ENCODE data around the gene IRAK3. TPM values are rescaled to one million over a fixed set of nuclear protein-coding genes. Genes with fewer than 3 reads are reported as not detected.

IRAK3 gene
- total RNA-seq, 1 donor from 2014 or later: 5.0 TPM

DNA sequence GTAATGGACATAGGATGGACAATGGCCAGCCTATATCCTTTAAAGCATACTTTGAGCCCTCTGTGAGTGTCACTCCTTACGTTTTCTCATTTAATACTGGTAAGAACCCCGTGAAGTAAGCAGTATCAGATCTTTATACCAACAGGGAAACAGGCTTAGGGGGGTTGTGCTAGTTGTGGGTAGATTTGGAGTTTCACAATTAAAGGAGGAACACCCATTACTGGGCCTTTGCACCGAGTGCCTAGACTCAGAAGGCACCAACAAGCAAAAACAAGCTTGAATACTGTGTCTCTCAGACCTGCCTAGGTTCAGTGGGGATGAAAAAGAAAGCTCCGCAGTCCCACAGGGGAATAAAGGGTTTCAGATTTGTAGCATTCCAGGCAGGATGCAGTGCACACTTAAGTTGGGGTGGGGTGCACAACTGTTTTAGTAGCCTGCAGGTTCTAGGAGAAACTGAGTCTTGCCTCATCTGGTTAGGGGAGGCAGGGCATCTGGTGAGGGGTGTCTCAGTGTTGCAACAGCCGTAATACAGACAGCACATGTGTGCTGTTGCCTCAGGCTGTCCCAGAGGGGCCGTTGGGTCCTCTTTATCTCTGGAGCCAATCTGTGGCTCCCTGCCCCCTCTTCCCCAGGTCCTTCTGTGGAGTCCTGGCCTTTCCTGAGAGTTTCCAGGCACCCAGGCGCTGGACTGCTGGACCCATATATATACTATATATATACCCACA is 51.2 kb downstream of the IRAK3 start:
- intact Hi-C loops (cut with DNase I): no loop called here
- ATAC-seq: no peak
- no peak for DNase-seq (ENCODE audit: missing footprints)

DNA sequence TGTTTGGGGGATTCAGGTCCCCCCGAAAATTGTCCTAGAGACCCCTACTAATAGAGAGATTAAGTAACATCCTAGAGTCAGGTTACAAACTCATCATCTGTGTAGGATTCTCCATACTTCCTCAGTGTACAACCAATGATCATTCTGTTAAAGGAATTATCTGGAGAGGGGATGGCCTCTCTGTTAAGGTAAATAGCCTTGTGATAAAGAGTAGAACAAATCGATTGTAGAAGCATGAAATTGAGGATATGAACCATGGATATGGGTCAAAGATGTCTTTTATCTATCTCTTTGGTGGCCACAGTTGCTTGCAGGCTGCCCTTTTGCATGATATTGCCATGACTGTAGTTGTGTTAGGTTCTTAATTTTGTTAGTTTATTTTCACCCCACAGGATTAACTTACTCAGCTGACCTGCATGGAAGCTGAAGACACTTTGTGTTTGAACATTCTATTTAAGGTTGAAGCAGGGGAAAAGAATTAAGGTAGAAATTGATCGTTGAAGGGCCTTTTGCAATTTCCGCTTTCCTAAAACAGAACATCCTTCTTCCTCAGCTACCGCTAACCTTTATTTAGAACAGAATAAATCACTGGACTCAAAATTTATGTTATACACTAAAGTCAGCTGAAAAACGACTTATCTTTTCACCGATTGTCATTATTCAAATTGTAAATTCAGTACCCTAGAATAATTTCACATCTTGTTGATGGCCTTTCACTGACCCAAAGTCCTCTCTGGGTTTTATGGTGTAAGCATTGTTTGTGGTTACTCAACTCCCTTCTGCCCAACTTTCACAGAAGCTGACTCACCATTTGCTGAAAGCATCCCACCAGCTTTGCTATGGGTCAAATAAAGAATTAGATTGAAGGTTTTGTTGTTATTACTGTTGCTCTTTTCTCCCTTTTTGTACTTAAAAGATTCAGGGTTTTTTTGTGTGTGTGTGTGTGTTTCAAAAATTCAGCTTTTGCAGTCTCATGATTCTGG is 52.3 kb downstream of the IRAK3 start:
- intact Hi-C loops (cut with DNase I): no loop called here
- DNase-seq (ENCODE audit: missing footprints) (no peak), ATAC-seq (no peak)

- DNase-seq (ENCODE audit: missing footprints): no peak
- intact Hi-C loops (cut with DNase I): no loop called here
- ATAC-seq: no peak
These were observed 53.3 kb downstream of the IRAK3 start for GRCh38 chr12:66242311-66242710.

DNA sequence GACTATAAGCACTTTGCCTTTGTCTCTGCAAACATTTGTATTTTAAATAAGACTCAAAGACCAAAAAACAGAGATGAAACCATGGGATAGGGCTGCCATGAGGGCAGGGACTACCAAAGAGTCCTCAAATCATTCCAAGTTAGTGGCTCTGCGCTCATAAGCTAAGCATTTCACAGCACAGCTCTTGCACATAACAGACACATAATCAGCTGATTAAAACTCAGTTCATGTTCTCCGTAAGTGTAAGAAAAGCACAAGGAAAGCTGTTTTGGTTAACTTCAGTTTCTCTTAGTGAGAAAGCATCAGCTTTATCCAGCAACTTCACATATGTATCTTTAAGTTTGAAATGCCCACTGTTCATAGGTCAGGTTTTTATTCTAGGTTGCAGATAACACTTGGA is 54.9 kb downstream of the IRAK3 start:
- DNase-seq (ENCODE audit: missing footprints) (no peak), ATAC-seq (no peak)
- intact Hi-C loops (cut with DNase I): no loop called here

DNA sequence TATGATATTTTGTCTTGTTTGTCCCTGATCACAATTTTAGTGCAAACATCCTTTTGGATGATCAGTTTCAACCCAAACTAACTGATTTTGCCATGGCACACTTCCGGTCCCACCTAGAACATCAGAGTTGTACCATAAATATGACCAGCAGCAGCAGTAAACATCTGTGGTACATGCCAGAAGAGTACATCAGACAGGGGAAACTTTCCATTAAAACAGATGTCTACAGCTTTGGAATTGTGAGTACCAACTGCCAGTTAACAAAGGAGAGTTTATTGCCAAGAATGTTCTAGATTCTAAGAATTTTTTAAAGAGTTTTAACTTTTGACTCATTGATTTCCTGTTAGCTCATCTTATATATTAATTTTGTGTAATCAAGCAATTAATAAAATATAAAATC is 55.4 kb downstream of the IRAK3 start:
- intact Hi-C loops (cut with DNase I): no loop called here
- DNase-seq (ENCODE audit: missing footprints) (no peak), ATAC-seq (no peak)

- intact Hi-C loops (cut with DNase I): no loop called here
- DNase-seq (ENCODE audit: missing footprints) (no peak), ATAC-seq (no peak)
These were observed 58.7 kb downstream of the IRAK3 start for GRCh38 chr12:66247741-66248140.

DNA sequence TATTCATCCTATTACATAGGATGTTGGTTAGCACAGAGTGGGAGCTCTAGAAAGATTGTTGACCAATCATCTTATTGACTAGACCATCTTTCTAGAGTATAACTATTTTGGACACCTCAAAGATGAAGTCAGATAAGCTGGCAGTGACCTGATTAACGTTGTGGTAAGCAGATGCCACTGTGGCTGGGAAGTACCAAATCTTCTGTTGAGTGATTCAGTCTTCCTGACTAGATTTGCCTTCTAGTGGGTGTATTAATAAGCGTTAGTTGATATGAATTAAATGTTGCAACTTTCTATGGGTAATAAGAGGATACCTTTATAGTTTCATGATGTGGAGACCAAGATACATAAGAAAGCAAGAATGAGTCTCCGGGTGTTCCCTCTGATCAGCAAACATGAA is 62.0 kb downstream of the IRAK3 start:
- no peak for ATAC-seq
- intact Hi-C loops (cut with DNase I): no loop called here
- no peak for DNase-seq (ENCODE audit: missing footprints)

DNA sequence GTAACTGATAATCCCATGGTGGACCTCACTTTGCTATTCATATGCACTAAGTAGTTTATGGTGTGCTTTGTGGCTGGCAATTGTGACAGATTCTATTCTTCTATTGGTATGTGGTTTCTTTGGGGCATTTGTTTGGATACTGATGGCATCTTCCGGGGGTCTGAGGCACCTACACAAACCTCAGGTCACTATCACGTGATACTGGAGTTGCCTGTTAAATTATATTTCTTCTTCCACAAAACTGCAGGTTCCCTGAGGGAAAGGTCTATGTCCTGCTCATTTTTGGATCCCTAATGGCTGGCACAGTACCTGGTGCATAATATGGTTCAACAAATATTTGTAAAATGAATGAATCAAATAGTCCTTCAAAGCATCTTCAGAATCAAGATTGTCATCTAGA is 63.8 kb downstream of the IRAK3 start:
- no peak for ATAC-seq
- no peak for DNase-seq (ENCODE audit: missing footprints)
- intact Hi-C loops (cut with DNase I): no loop called here

GRCh38 chr12:66255737-66256136 is 66.7 kb downstream of the IRAK3 start:
- ATAC-seq: no peak
- DNase-seq (ENCODE audit: missing footprints): no peak
- intact Hi-C loops (cut with DNase I): no loop called here

- ATAC-seq (no peak), DNase-seq (ENCODE audit: missing footprints) (no peak)
- intact Hi-C loops (cut with DNase I): no loop called here
These were observed 69.0 kb downstream of the IRAK3 start for GRCh38 chr12:66258011-66258410.

GRCh38 chr12:66262737-66263136 is 73.7 kb downstream of the IRAK3 start:
- ATAC-seq (no peak), DNase-seq (ENCODE audit: missing footprints) (no peak)
- intact Hi-C loops (cut with DNase I): loop anchor here (10.0 kb wide), 1 partner anchor 432 kb away; no protein-coding TSS in a partner anchor

DNA sequence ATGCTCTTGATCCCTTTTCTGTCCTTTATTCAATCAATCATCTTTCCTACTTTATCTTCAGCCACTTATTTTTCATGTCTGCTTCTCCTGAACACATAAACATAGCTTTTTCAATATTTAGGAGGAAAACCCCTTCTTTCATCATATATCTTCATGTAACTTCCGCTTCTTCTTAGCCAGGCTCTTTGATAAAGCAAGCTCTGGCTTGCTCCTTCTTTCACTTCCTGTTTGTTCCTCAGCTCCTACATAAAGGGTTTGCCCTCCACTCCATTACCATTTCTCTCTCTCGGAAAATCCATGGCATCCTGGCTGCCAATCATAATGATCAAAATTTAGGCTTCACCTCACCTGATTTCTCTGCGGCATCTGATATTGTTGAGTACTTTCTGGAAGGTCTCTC is 79.5 kb downstream of the IRAK3 start:
- DNase-seq (ENCODE audit: missing footprints) (no peak), ATAC-seq (no peak)
- intact Hi-C loops (cut with DNase I): loop anchor here (5.0 to 10.0 kb wide), 2 partner anchors 139 to 426 kb away; no protein-coding TSS in a partner anchor

- peak; percentile 34 for ATAC-seq
These were observed 80.1 kb downstream of the IRAK3 start for GRCh38 chr12:66269142-66269541.

DNA sequence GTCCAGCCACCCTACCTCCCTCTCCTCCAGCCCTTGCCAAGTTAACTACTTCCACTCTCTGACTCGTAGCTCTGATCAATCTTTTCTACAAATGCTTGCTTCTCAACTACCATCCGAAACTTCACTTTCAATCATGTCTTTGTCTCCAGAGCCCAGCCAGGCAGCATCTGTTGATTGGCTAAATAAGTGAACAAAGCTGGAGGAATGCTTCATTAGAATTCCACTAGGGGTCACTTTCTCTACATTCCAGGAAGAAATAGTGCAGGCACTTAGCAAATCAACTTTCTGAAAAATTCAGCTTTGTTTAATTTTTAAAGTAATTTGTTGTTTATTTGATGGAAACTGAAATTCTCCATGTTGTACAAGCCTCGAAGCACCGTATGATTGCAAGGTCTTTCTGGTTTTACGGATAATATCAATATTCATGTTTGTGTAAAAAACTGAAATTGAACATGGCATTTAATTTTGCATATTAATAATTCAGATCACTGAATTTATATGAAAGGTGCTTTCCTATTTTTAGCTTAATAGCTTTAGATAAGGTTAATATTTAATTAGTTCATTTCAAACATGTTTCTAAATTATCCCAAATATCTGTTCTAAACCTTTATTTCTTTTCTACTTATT is 80.9 kb downstream of the IRAK3 start:
- ATAC-seq (no peak), DNase-seq (ENCODE audit: missing footprints) (no peak)
- intact Hi-C loops (cut with DNase I): loop anchor here (5.0 to 10.0 kb wide), 2 partner anchors 137 to 425 kb away; no protein-coding TSS in a partner anchor

More at GRCh38 chr12:66269142-66269541, 80.1 kb downstream of the IRAK3 start:
- intact Hi-C loops (cut with DNase I): loop anchor here (5.0 to 10.0 kb wide), 2 partner anchors 138 to 426 kb away; no protein-coding TSS in a partner anchor
- no peak for DNase-seq (ENCODE audit: missing footprints)

DNA sequence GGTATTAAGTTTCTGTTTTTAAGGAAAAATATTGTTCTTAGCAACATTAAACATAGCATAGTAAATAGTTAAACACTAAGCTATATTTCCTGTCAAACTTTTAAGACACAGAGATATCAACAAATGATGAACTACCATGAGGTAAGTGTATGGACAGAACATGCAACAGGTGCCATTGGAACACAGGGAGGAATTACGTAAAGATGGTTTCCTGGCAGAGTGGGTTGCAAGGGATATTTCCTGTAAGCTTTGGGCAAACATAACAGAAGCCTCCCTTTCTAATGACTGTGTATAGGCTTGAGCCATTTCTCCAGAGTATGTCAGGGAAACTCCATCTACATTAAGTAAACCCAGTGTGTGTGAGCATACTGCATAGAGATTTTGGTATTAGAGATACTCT is 81.6 kb downstream of the IRAK3 start:
- intact Hi-C loops (cut with DNase I): no loop called here
- DNase-seq (ENCODE audit: missing footprints): no peak
- no peak for ATAC-seq

GRCh38 chr12:66272650-66273049 is 83.6 kb downstream of the IRAK3 start:
- intact Hi-C loops (cut with DNase I): no loop called here
- ATAC-seq (no peak), DNase-seq (ENCODE audit: missing footprints) (no peak)

- ATAC-seq (no peak), DNase-seq (ENCODE audit: missing footprints) (no peak)
- intact Hi-C loops (cut with DNase I): no loop called here
These were observed 84.1 kb downstream of the IRAK3 start for GRCh38 chr12:66273147-66273546.

- intact Hi-C loops (cut with DNase I): no loop called here
- ATAC-seq (no peak), DNase-seq (ENCODE audit: missing footprints) (no peak)
These were observed 86.0 kb downstream of the IRAK3 start for GRCh38 chr12:66275040-66275439.

GRCh38 chr12:66279123-66279712 is 90.2 kb downstream of the IRAK3 start:
- intact Hi-C loops (cut with DNase I): no loop called here
- ATAC-seq (no peak), DNase-seq (ENCODE audit: missing footprints) (no peak)

Data from Right ventricle myocardium inferior (tissue), 1 donor.